H1 (cell line): ENCODE measurements around the gene CCDC148. TPM values are rescaled to one million over a fixed set of nuclear protein-coding genes. Genes with fewer than 3 reads are reported as not detected.
A peak's percentile ranks its signal among the peaks of the same experiment; 100 is the strongest.

Experiments
- CTCF ChIA-PET: fragments of 300-600 bp; sonication (Branson Sonifier 250); formaldehyde crosslinking; loops from one replicate; lab custom pipeline; 2021; ENCODE audit not compliant: partially characterized antibody; lab: Charles Lee
- POLR2A ChIA-PET: fragments of 300-600 bp; sonication (Branson Sonifier 250); formaldehyde crosslinking; loops from one replicate; lab custom pipeline; 2021; ENCODE audit warnings: inconsistent platforms; ENCODE audit not compliant: partially characterized antibody; lab: Charles Lee
- DNase-seq, 2 experiments: peaks; one replicate each; pipeline versions ENCODE4 v3.0.0 to v3.0.0-alpha.2; 2010 to 2022; ENCODE audit warnings: low spot score in 2 of 2, low read depth in 1 of 2, mixed read lengths in 1 of 2
- FAIRE-seq: peaks from 2 replicates; lab custom pipeline; 2011; peaks lifted over from hg19 to GRCh38; lab: Jason Lieb, UNC
- H2AFZ ChIP-seq: 2 replicates; pipeline ENCODE4 v1.8.1; 2012; ENCODE audit warnings: low read length, inconsistent platforms
- H2AK5ac ChIP-seq: 2 replicates; pipeline ENCODE4 v1.6.1; 2013; ENCODE audit warnings: low read depth, low read length
- H2BK120ac ChIP-seq: replicated peaks from 2 replicates; pipeline ENCODE3; 2013; ENCODE audit warnings: low read depth, low read length, inconsistent platforms
- H2BK12ac ChIP-seq: 2 replicates; pipeline ENCODE4 v1.6.1; 2013; ENCODE audit warnings: low read depth, low read length
- H2BK15ac ChIP-seq: 2 replicates; pipeline ENCODE4 v1.6.1; 2013; ENCODE audit warnings: low read length
- H2BK20ac ChIP-seq: 2 replicates; pipeline ENCODE4 v1.6.1; 2013; ENCODE audit warnings: low read length
- H2BK5ac ChIP-seq: 2 replicates; pipeline ENCODE4 v1.6.1; 2013; ENCODE audit warnings: low read depth, low read length
- H3K14ac ChIP-seq: 2 replicates; pipeline ENCODE4 v1.6.1; 2013; ENCODE audit warnings: inconsistent platforms; ENCODE audit not compliant: insufficient read length
- H3K18ac ChIP-seq: 2 replicates; pipeline ENCODE4 v1.6.1; 2013; ENCODE audit warnings: low read length; ENCODE audit errors: extremely low read depth
- H3K23ac ChIP-seq: 2 replicates; pipeline ENCODE4 v1.6.1; 2013; ENCODE audit warnings: inconsistent platforms; ENCODE audit not compliant: insufficient read length
- H3K23me2 ChIP-seq: 2 replicates; pipeline ENCODE4 v1.6.1; 2013; ENCODE audit warnings: low read depth, low read length
- H3K27ac ChIP-seq: 2 replicates; pipeline ENCODE4 v1.6.1; 2011; ENCODE audit warnings: low read depth, low read length, inconsistent platforms
- H3K27me3 ChIP-seq, 4 experiments: replicated peaks in 1 of 4; 1 replicate in 1 of 4; 2 replicates in 3 of 4; pipeline versions ENCODE4 v1.6.1 to v1.8.1; 2011 to 2013; ENCODE audit warnings: low read length in 3 of 4, mild to moderate bottlenecking in 3 of 4, inconsistent platforms in 2 of 4, mixed read lengths in 2 of 4, moderate library complexity in 1 of 4; ENCODE audit not compliant: control insufficient read depth in 3 of 4, insufficient read depth in 3 of 4; ENCODE audit errors: extremely low read depth in 1 of 4
- H3K36me3 ChIP-seq, 4 experiments: 2 replicates each; pipeline versions ENCODE4 v1.6.1 to v1.8.1; 2011 to 2013; ENCODE audit warnings: mild to moderate bottlenecking in 4 of 4, low read length in 3 of 4, moderate library complexity in 2 of 4, control low read depth in 1 of 4, inconsistent platforms in 1 of 4; ENCODE audit not compliant: insufficient read depth in 4 of 4, control insufficient read depth in 2 of 4
- H3K4ac ChIP-seq: replicated peaks from 2 replicates; pipeline ENCODE3; 2013; ENCODE audit warnings: low read length, low read depth, mixed read lengths, inconsistent platforms; ENCODE audit not compliant: insufficient read length
- H3K4me1 ChIP-seq, 4 experiments: replicated peaks in 1 of 4; 1 replicate in 1 of 4; 2 replicates in 3 of 4; pipeline versions ENCODE4 v1.6.1 to v1.8.1; 2011 to 2013; ENCODE audit warnings: low read length in 3 of 4, inconsistent platforms in 2 of 4, mixed read lengths in 1 of 4; ENCODE audit not compliant: insufficient read depth in 4 of 4, control insufficient read depth in 3 of 4
- H3K4me2 ChIP-seq, 2 experiments: 2 replicates each; pipeline versions ENCODE4 v1.6.1 to v1.8.1; 2011 to 2013; ENCODE audit warnings: low read depth in 2 of 2, low read length in 2 of 2, control low read depth in 1 of 2, inconsistent platforms in 1 of 2, mild to moderate bottlenecking in 1 of 2; ENCODE audit not compliant: insufficient read depth in 1 of 2
- H3K4me3 ChIP-seq, 4 experiments: fragments of 200-600, 300-600 bp in 1 of 4; sonication (generic), shearing (Covaris generic), sonication (Bioruptor Twin) in 1 of 4; 2 replicates each; pipeline versions ENCODE4 v1.5.1 to v1.8.1; 2011 to 2016; ENCODE audit warnings: low read length in 4 of 4, low read depth in 3 of 4, control low read depth in 2 of 4, inconsistent platforms in 2 of 4, mild to moderate bottlenecking in 2 of 4, mixed read lengths in 1 of 4, moderate library complexity in 1 of 4; ENCODE audit not compliant: insufficient read depth in 2 of 4; ENCODE audit errors: extremely low read depth in 1 of 4
- H3K56ac ChIP-seq: replicated peaks from 2 replicates; pipeline ENCODE3; 2013; ENCODE audit warnings: low read depth, mild to moderate bottlenecking, mixed read lengths, low read length, inconsistent platforms; ENCODE audit not compliant: insufficient read length
- H3K79me1 ChIP-seq: 2 replicates; pipeline ENCODE4 v1.6.1; 2013; ENCODE audit warnings: low read depth, low read length, control low read depth
- H3K79me2 ChIP-seq, 2 experiments: 2 replicates each; pipeline versions ENCODE4 v1.6.1 to v1.8.1; 2012 to 2013; ENCODE audit warnings: low read length in 2 of 2, mild to moderate bottlenecking in 2 of 2, inconsistent platforms in 1 of 2; ENCODE audit not compliant: insufficient read depth in 2 of 2, control insufficient read depth in 1 of 2
- H3K9ac ChIP-seq, 4 experiments: replicated peaks in 1 of 4; 1 replicate in 1 of 4; 2 replicates in 3 of 4; pipeline versions ENCODE4 v1.6.1 to v1.8.1; 2011 to 2013; ENCODE audit warnings: low read depth in 3 of 4, low read length in 3 of 4, control low read depth in 2 of 4, mild to moderate bottlenecking in 2 of 4, moderate library complexity in 2 of 4, inconsistent platforms in 1 of 4; ENCODE audit errors: extremely low read depth in 1 of 4
- H3K9me3 ChIP-seq, 2 experiments: 2 replicates each; pipeline versions ENCODE4 v1.6.1 to v1.8.1; 2012 to 2013; ENCODE audit warnings: mild to moderate bottlenecking in 2 of 2, moderate library complexity in 2 of 2, control low read depth in 1 of 2, inconsistent platforms in 1 of 2, low read depth in 1 of 2, low read length in 1 of 2, mixed read lengths in 1 of 2; ENCODE audit not compliant: insufficient read depth in 2 of 2
- H4K20me1 ChIP-seq, 2 experiments: replicated peaks in 1 of 2; 2 replicates each; pipeline versions ENCODE3 to v1.8.1; 2011 to 2013; ENCODE audit warnings: inconsistent platforms in 2 of 2, low read length in 2 of 2, mild to moderate bottlenecking in 1 of 2; ENCODE audit not compliant: insufficient read depth in 2 of 2, control insufficient read depth in 1 of 2
- H4K5ac ChIP-seq: 2 replicates; pipeline ENCODE4 v1.6.1; 2013; ENCODE audit warnings: low read length, low read depth, mixed read lengths, inconsistent platforms; ENCODE audit not compliant: insufficient read length
- H4K8ac ChIP-seq: 2 replicates; pipeline ENCODE4 v1.8.0; 2013; ENCODE audit warnings: mild to moderate bottlenecking, moderate library complexity, low read length, inconsistent platforms; ENCODE audit not compliant: insufficient read depth; ENCODE audit errors: extremely low read depth
- H4K91ac ChIP-seq: replicated peaks from 2 replicates; pipeline ENCODE3; 2013; ENCODE audit warnings: low read length, mixed read lengths, inconsistent platforms; ENCODE audit not compliant: insufficient read length
- CTBP2 ChIP-seq: IDR thresholded peaks from 2 replicates; pipeline ENCODE4 v1.7.0; 2011; ENCODE audit warnings: borderline replicate concordance, mild to moderate bottlenecking, moderate library complexity, mixed read lengths, low read length; ENCODE audit not compliant: insufficient read depth, insufficient read length
- JUND ChIP-seq: IDR thresholded peaks from 2 replicates; pipeline ENCODE4 v1.6.1; 2011; ENCODE audit warnings: mild to moderate bottlenecking, improper control_type of control experiment, low read length
- SAP30 ChIP-seq: fragments of 300-600 bp; sonication (generic); IDR thresholded peaks from 2 replicates; pipeline ENCODE4 v1.7.1; 2012; ENCODE audit warnings: low read length, moderate library complexity, mild to moderate bottlenecking, inconsistent platforms; ENCODE audit not compliant: insufficient read depth, insufficient replicate concordance
- WGBS, 2 experiments: shearing (Covaris generic) in 1 of 2; methylation state at CpG; one replicate each; pipeline versions ENCODE4 v1.1.6 to v1.1.7; 2013 to 2015; ENCODE audit warnings: low lambda C conversion rate in 2 of 2, mixed read lengths in 2 of 2, inconsistent platforms in 1 of 2, low coverage in 1 of 2, missing lambda C conversion rate in 1 of 2; ENCODE audit not compliant: insufficient replicate concordance in 2 of 2, insufficient coverage in 1 of 2, insufficient read length in 1 of 2; ENCODE audit errors: extremely low coverage in 1 of 2, missing lambda C conversion rate in 1 of 2; 5-methylcytosine and 5-hydroxymethylcytosine counted together
- polyA plus RNA-seq, 7 experiments: library from polyadenylated mRNA; depleted of rRNA in 3 of 7; stranded (reverse) in 5 of 7; unstranded in 2 of 7; fragments of >200 nt in 5 of 7; fragments of 200-250 nt in 2 of 7; gene quantifications; 1 replicate in 5 of 7; 2 replicates in 1 of 7; 4 replicates in 1 of 7; pipeline versions ENCODE4 v1.2.1 to v1.2.3, GENCODE V29; 2011 to 2013; ENCODE audit warnings: missing spikeins in 2 of 7, mixed read lengths in 2 of 7
- total RNA-seq: library from RNA; stranded (reverse); fragmentation: NEBNext Ultra II Directional; extraction: Animal tissue kit (Norgen Biotek cat#: 25700); gene quantifications from 2 replicates; pipeline ENCODE4 v1.2.1, GENCODE V29; 2021

The CCDC148 gene
- total and polyA plus RNA-seq, 2 of the 8 experiments (the other 6 are each of a cell fraction or from before 2014, with no cell fraction given): 0.45 to 1.3 TPM

- TF ChIP-seq JUND: peak; percentile 53; the same call in 1 of the 2 replicates
- TF ChIP-seq SAP30: no peak
- no peak for TF ChIP-seq CTBP2
- no peak overlapping the region for H2BK120ac ChIP-seq
- H3K27ac ChIP-seq: no peak overlapping the region
- H2BK20ac ChIP-seq: no peak overlapping the region
- H3K18ac ChIP-seq: no peak overlapping the region
- no peak for FAIRE-seq
- no peak overlapping the region for H2BK15ac ChIP-seq
- H4K8ac ChIP-seq: no peak overlapping the region
- no peak overlapping the region for H2AFZ ChIP-seq
- no peak overlapping the region for H4K5ac ChIP-seq
- 85% methylated on average over 2 of the region's 2 CpGs; no CpG with 5 or more reads in 1 of the 2 experiments for WGBS, 2 experiments
- no peak overlapping the region for H3K14ac ChIP-seq
- no peaks in the 10 kb centered on the region; a peak in 1 of 7 replicates for H3K4me1 ChIP-seq
- H3K4me2 ChIP-seq: no peak overlapping the region; a peak in 1 of 4 replicates
- H3K27me3 ChIP-seq: no peaks in the 10 kb centered on the region
- H3K4me3 ChIP-seq: no peak overlapping the region
- ChIA-PET POLR2A (interaction anchor here (1.7 kb wide), 1 partner anchor 14 kb away, joined by 4 read pairs; no protein-coding TSS in a partner anchor), CTCF (interaction anchor here (0.6 to 1.5 kb wide), 5 partner anchors 8 to 243 kb away, joined by 3 to 5 read pairs (median 4); no protein-coding TSS in a partner anchor)
- H4K20me1 ChIP-seq: no peaks in the 10 kb centered on the region
- H2BK12ac ChIP-seq: no peak overlapping the region
- no peak overlapping the region for H4K91ac ChIP-seq
- H3K36me3 ChIP-seq: no peaks in the 10 kb centered on the region
- no peak overlapping the region for H3K23ac ChIP-seq
- no peaks in the 10 kb centered on the region for H3K79me2 ChIP-seq
- DNase-seq: no peak
- no peak overlapping the region for H2BK5ac ChIP-seq
- H2AK5ac ChIP-seq: no peak overlapping the region
- H3K4ac ChIP-seq: no peak overlapping the region
- no peaks in the 10 kb centered on the region for H3K23me2 ChIP-seq
- no peaks in the 10 kb centered on the region for H3K9me3 ChIP-seq
- H3K56ac ChIP-seq: no peak overlapping the region
- no peak overlapping the region for H3K9ac ChIP-seq
- H3K79me1 ChIP-seq: no peaks in the 10 kb centered on the region
Measured at GRCh38 chr2:158214431-158214830, 242.1 kb downstream of the CCDC148 start.
